ENCODE data around the gene ZNF593OS.

ZNF593OS gene

GRCh38 chr1:26158271-26158907, 13.2 kb downstream of the ZNF593OS start:
- no peak for DNase-seq

GRCh38 chr1:26156285-26157038, 15.2 kb downstream of the ZNF593OS start:
- DNase-seq = no peak

GRCh38 chr1:26155370-26156284, 16.0 kb downstream of the ZNF593OS start:
- no peak for DNase-seq

- no peak for DNase-seq
Measured at GRCh38 chr1:26154750-26155149, 16.9 kb downstream of the ZNF593OS start.

GRCh38 chr1:26153966-26154532, 17.6 kb downstream of the ZNF593OS start:
- DNase-seq = no peak

GRCh38 chr1:26148887-26149286, 22.7 kb downstream of the ZNF593OS start:
- no peak for DNase-seq

GRCh38 chr1:26145960-26146294, 25.7 kb downstream of the ZNF593OS start:
- DNase-seq = no peak

- peak; percentile 74 for DNase-seq
Measured at GRCh38 chr1:26145041-26145959, 26.3 kb downstream of the ZNF593OS start.

GRCh38 chr1:26142159-26142558, 29.5 kb downstream of the ZNF593OS start:
- DNase-seq = no peak

- no peak for DNase-seq
Measured at GRCh38 chr1:26138974-26139558, 32.6 kb downstream of the ZNF593OS start.

- DNase-seq = no peak
Measured at GRCh38 chr1:26134466-26134865, 37.2 kb downstream of the ZNF593OS start.

GRCh38 chr1:26132834-26133167, 38.8 kb downstream of the ZNF593OS start:
- no peak for DNase-seq

GRCh38 chr1:26132128-26132833, 39.4 kb downstream of the ZNF593OS start:
- DNase-seq = no peak

GRCh38 chr1:26130695-26131094, 40.9 kb downstream of the ZNF593OS start:
- DNase-seq = no peak

- no peak for DNase-seq
Measured at GRCh38 chr1:26129778-26130177, 41.9 kb downstream of the ZNF593OS start.

- DNase-seq = no peak
Measured at GRCh38 chr1:26127235-26128163, 44.1 kb downstream of the ZNF593OS start.

- no peak for DNase-seq
Measured at GRCh38 chr1:26126321-26127084, 45.1 kb downstream of the ZNF593OS start.

- DNase-seq = no peak
Measured at GRCh38 chr1:26125946-26126320, 45.7 kb downstream of the ZNF593OS start.

- no peak for DNase-seq
Measured at GRCh38 chr1:26125382-26125781, 46.2 kb downstream of the ZNF593OS start.
